B cell (primary cell): Measurements from ENCODE around the gene AIF1. TPM values are rescaled to one million over a fixed set of nuclear protein-coding genes. Genes with fewer than 3 reads are reported as not detected.
A peak's percentile ranks its signal among the peaks of the same experiment; 100 is the strongest.

ENCODE experiments used
- ATAC-seq: fragments of 200-7000 bp; cut with Tn5 transposase; one replicate; pipeline ENCODE4 v1.10.0; 2021; ENCODE audit warnings: low read depth, mild to moderate bottlenecking, moderate number of reproducible peaks, moderate library complexity
- CTCF ChIA-PET: fragments of 350-600 bp; sonication (Branson Sonifier 250); formaldehyde crosslinking; loops from one replicate; lab custom pipeline; 2021; ENCODE audit warnings: antibody characterized with exemption, inconsistent platforms; lab: Charles Lee
- POLR2A ChIA-PET: fragments of 350-600 bp; sonication (Branson Sonifier 250); formaldehyde crosslinking; loops from one replicate; lab custom pipeline; 2021; ENCODE audit warnings: antibody characterized with exemption; lab: Charles Lee
- DNase-seq: peaks from one replicate; pipeline ENCODE4 v3.0.0; 2013
- H2AFZ ChIP-seq: 2 replicates; pipeline ENCODE4 v1.6.1; 2012; ENCODE audit warnings: mild to moderate bottlenecking, low read depth, low read length; ENCODE audit not compliant: insufficient read depth, poor library complexity, severe bottlenecking
- H3K27ac ChIP-seq, 2 donors: 1 replicate in 1 of 2; 2 replicates in 1 of 2; pipeline ENCODE4 v1.5.1; 2012 to 2013; ENCODE audit warnings: low read length in 2 of 2, mild to moderate bottlenecking in 2 of 2, moderate library complexity in 1 of 2
- H3K27me3 ChIP-seq, 4 experiments: fragments of 200-600 bp in 1 of 4; sonication (generic) in 1 of 4; replicated peaks in 1 of 4; 1 replicate in 2 of 4; 2 replicates in 2 of 4; pipeline versions ENCODE4 v1.6.1 to v1.7.0; 2013 to 2016; ENCODE audit warnings: low read length in 3 of 4, mild to moderate bottlenecking in 2 of 4, mixed read lengths in 1 of 4, moderate library complexity in 1 of 4; ENCODE audit not compliant: insufficient read depth in 4 of 4, control insufficient read depth in 3 of 4; ENCODE audit errors: control extremely low read depth in 1 of 4
- H3K36me3 ChIP-seq, 2 experiments: replicated peaks in 1 of 2; 1 replicate in 1 of 2; 2 replicates in 1 of 2; pipeline versions ENCODE4 v1.6.1 to v1.7.1; 2013; ENCODE audit warnings: low read length in 1 of 2; ENCODE audit not compliant: insufficient read depth in 2 of 2, control insufficient read depth in 1 of 2; ENCODE audit errors: control extremely low read depth in 1 of 2, extremely low read depth in 1 of 2
- H3K4me1 ChIP-seq, 2 donors: fragments of 200-600 bp in 1 of 2; sonication (generic) in 1 of 2; 1 replicate in 1 of 2; 2 replicates in 1 of 2; pipeline versions ENCODE4 v1.5.1 to v1.6.1; 2013 to 2017; ENCODE audit warnings: low read length in 2 of 2; ENCODE audit not compliant: control insufficient read depth in 2 of 2, insufficient read depth in 2 of 2
- H3K4me2 ChIP-seq: replicated peaks from 2 replicates; pipeline ENCODE3; 2012; ENCODE audit warnings: mild to moderate bottlenecking, low read depth, low read length; ENCODE audit not compliant: poor library complexity, severe bottlenecking
- H3K4me3 ChIP-seq, 5 experiments: fragments of 200-600 bp in 1 of 5; sonication (generic) in 1 of 5; 1 replicate in 3 of 5; 2 replicates in 2 of 5; pipeline versions ENCODE4 v1.5.1 to v1.7.0; 2011 to 2016; ENCODE audit warnings: low read length in 4 of 5, mild to moderate bottlenecking in 4 of 5, low read depth in 2 of 5, control low read depth in 1 of 5, moderate library complexity in 1 of 5; ENCODE audit not compliant: insufficient read depth in 1 of 5; ENCODE audit errors: control extremely low read depth in 1 of 5, extremely low read depth in 1 of 5
- H3K79me2 ChIP-seq: fragments of 200-600 bp; sonication (generic); one replicate; pipeline ENCODE4 v1.6.0; 2016; ENCODE audit warnings: low read length; ENCODE audit not compliant: control insufficient read depth, insufficient read depth
- H3K9ac ChIP-seq: fragments of 200-600 bp; sonication (generic); 2 replicates; pipeline ENCODE4 v1.6.1; 2017; ENCODE audit warnings: mild to moderate bottlenecking, low read length, moderate library complexity
- H3K9me3 ChIP-seq, 3 donors: one replicate each; pipeline versions ENCODE4 v1.6.1 to v1.7.1; 2013; ENCODE audit warnings: low read length in 2 of 3; ENCODE audit not compliant: control insufficient read depth in 2 of 3, insufficient read depth in 1 of 3; ENCODE audit errors: control extremely low read depth in 1 of 3
- H4K20me1 ChIP-seq: 2 replicates; pipeline ENCODE4 v1.6.0; 2012; ENCODE audit warnings: mild to moderate bottlenecking, low read length; ENCODE audit not compliant: insufficient read depth, control insufficient read depth, poor library complexity, severe bottlenecking
- H3K27ac Mint-ChIP-seq: one replicate; pipeline ENCODE4 v1.8.0; 2021; ENCODE audit warnings: mixed read lengths
- H3K27me3 Mint-ChIP-seq: one replicate; pipeline ENCODE4 v1.8.0; 2021; ENCODE audit warnings: mixed read lengths
- H3K4me1 Mint-ChIP-seq: one replicate; pipeline ENCODE4 v1.8.0; 2021; ENCODE audit warnings: mixed read lengths
- H3K4me3 Mint-ChIP-seq: one replicate; pipeline ENCODE4 v1.8.0; 2021; ENCODE audit warnings: mixed read lengths
- H3K9me3 Mint-ChIP-seq: one replicate; pipeline ENCODE4 v1.8.0; 2022; ENCODE audit warnings: mixed read lengths; ENCODE audit not compliant: insufficient read depth
- CTCF ChIP-seq: fragments of 200-600 bp; IDR thresholded peaks from one replicate; pipeline ENCODE4 v1.8.0; 2022; ENCODE audit warnings: antibody characterized with exemption, mild to moderate bottlenecking
- EZH2 ChIP-seq: IDR thresholded peaks from 2 replicates; pipeline ENCODE4 v1.6.1; 2012; ENCODE audit warnings: borderline replicate concordance, low read depth, mild to moderate bottlenecking, moderate library complexity, low read length; ENCODE audit not compliant: insufficient read depth, poor library complexity, severe bottlenecking
- WGBS: methylation state at CpG from one replicate; pipeline ENCODE4 v1.1.5; 2013; ENCODE audit warnings: missing lambda C conversion rate; ENCODE audit not compliant: insufficient coverage; 5-methylcytosine and 5-hydroxymethylcytosine counted together
- intact Hi-C: fragments of 100-400 bp; cut with micrococcal nuclease; formaldehyde crosslinking; loops from one replicate; pipeline ENCODE4 v1.10.0; 2022
- polyA plus RNA-seq: library from polyadenylated mRNA; depleted of rRNA; stranded (reverse); fragments of >200 nt; gene quantifications from 2 replicates; pipeline ENCODE4 v1.2.3, GENCODE V29; 2012
- total RNA-seq, 2 donors: library from RNA; stranded (reverse); fragments of 120-200 nt in 1 of 2; gene quantifications; 1 replicate in 1 of 2; 2 replicates in 1 of 2; pipeline versions ENCODE4 v1.2.3 to v1.2.4, GENCODE V29; 2013 to 2022

Gene AIF1
- total and polyA plus RNA-seq, 2 donors (not counting 1 experiment from before 2014, with no cell fraction given), result 1.3 to 7.5 TPM

- H3K4me3 Mint-ChIP-seq, result peak overlapping the region; percentile 94
- DNase-seq, result no peak
- Histone ChIP-seq H2AFZ (peak overlapping the region; percentile 69), H3K27me3 (no peaks in the 10 kb centered on the region), H3K9ac (peak overlapping the region; percentile 87), H3K36me3 (peaks cover 0 to 44% of the 10 kb centered on the region in 2 experiments), H3K9me3 (no peaks in the 10 kb centered on the region), H3K4me2 (peak overlapping the region; percentile 88), H3K4me1 (peaks cover 45 to 65% of the 10 kb centered on the region in 2 donors), H3K27ac (peak overlapping the region; percentile 42 to 77), H3K79me2 (peaks cover 87% of the 10 kb centered on the region), H3K4me3 (peak overlapping the region in 3 of 5 experiments; percentile 63 to 98 (median 94)), H4K20me1 (peaks cover 24% of the 10 kb centered on the region)
- peaks cover 69% of the 10 kb centered on the region for H3K4me1 Mint-ChIP-seq
- POLR2A ChIA-PET, result interaction anchor here (0.5 to 5.9 kb wide), 7 partner anchors 9 to 240 kb away, joined by 3 to 57 read pairs (median 4); partner anchors contain the start of genes BAG6, PRRC2A and ZBTB12
- TF ChIP-seq EZH2 (no peak), CTCF (no peak)
- CTCF ChIA-PET, result interaction anchor here (0.6 to 2.4 kb wide), 10 partner anchors 10 to 1332 kb away, joined by 3 to 10 read pairs (median 3); partner anchors contain the start of gene NFKBIL1
- no peaks in the 10 kb centered on the region for H3K9me3 Mint-ChIP-seq
- peak overlapping the region; percentile 89 for H3K27ac Mint-ChIP-seq
- ATAC-seq, result no peak
- intact Hi-C loops, result loop anchor here (2.0 kb wide), 1 partner anchor 65 kb away; no protein-coding TSS in a partner anchor
- WGBS, result 97% methylated on average over 9 of the region's 12 CpGs
- H3K27me3 Mint-ChIP-seq, result no peaks in the 10 kb centered on the region
Measured at GRCh38 chr6:31661262-31662123, 46.5 kb downstream of the AIF1 start.
